Measurements from ENCODE around the gene SIPA1L2.

DNA sequence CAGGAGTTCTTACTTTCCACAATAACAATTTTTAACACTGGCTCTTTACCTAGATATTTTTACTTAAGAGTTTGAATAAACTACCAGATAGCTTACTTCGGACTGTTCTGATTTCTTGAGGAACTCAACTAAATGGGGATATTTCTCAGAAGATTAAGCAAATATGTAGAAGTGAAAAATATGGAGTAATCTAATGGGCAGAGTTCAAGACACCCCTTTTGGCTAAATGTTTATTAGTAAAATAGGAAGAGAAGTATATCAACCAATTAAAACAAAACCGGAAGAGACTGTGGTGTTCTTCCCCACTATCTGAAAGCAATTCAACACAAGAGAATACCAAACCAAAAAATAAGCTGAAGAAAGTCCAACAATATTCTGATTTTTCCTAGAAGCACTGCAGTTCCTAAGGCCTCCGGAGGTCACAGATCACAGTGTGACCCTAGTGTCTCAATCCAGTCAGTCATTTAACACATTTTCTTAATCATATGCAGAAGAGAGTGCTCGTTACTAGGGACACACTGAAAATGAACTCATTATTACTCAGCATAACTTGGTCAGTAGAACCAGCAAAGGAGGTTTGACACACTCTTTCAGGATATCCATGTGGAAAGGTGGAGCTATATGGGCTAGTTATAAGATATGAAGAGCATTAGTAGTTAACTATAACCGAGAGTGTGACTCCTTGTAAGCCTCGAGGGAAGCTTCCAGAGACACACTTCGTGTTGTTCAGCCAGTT lies 5.2 kb downstream of the SIPA1L2 start:
- TF ChIP-seq, protein P1, sequence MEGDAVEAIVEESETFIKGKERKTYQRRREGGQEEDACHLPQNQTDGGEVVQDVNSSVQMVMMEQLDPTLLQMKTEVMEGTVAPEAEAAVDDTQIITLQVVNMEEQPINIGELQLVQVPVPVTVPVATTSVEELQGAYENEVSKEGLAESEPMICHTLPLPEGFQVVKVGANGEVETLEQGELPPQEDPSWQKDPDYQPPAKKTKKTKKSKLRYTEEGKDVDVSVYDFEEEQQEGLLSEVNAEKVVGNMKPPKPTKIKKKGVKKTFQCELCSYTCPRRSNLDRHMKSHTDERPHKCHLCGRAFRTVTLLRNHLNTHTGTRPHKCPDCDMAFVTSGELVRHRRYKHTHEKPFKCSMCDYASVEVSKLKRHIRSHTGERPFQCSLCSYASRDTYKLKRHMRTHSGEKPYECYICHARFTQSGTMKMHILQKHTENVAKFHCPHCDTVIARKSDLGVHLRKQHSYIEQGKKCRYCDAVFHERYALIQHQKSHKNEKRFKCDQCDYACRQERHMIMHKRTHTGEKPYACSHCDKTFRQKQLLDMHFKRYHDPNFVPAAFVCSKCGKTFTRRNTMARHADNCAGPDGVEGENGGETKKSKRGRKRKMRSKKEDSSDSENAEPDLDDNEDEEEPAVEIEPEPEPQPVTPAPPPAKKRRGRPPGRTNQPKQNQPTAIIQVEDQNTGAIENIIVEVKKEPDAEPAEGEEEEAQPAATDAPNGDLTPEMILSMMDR (conservative IDR thresholded peaks at IDR 0.05 in 1 of 2, IDR thresholded peaks at IDR 0.05 in 1 of 2; ENCODE audit: low read depth in 1 of 2, low read length in 2 of 2), result no peak
- no peak for TF ChIP-seq EZH2 (IDR thresholded peaks at IDR 0.05; ENCODE audit: low read length, missing control alignments)
